ENCODE data around the gene CEP290.
"Not testable (repeated sequence)": the region's sequence is repeated elsewhere in the genome, so short reads cannot be mapped to it uniquely, and the experiment has no call there.

CEP290 gene

GRCh38 chr12:88056571-88056970 is 85.3 kb downstream of the CEP290 start:
- no peak overlapping the region for H3K4me3 ChIP-seq (ENCODE audit: low read length)
- no peaks in the 10 kb centered on the region for H3K27me3 ChIP-seq (ENCODE audit: control insufficient read depth, insufficient read depth, low read length)
- H3K36me3 ChIP-seq (ENCODE audit: control insufficient read depth, insufficient read depth, low read length), result no peaks in the 10 kb centered on the region
- no peaks in the 10 kb centered on the region for H3K9me3 ChIP-seq (ENCODE audit: control insufficient read depth, insufficient read depth, low read length)
- H3K27ac ChIP-seq (ENCODE audit: low read length), result no peak overlapping the region
- no CpG with 5 or more reads among the region's 2 CpGs for WGBS (ENCODE audit: insufficient coverage, insufficient read length)
- H3K4me1 ChIP-seq (ENCODE audit: control insufficient read depth, insufficient read depth, low read length), result no peaks in the 10 kb centered on the region
- DNase-seq (ENCODE audit: low read depth, low spot score), result no peak

- H3K36me3 ChIP-seq (ENCODE audit: control insufficient read depth, insufficient read depth, low read length), result peaks cover 5% of the 10 kb centered on the region; the same call in 1 of the 2 replicates
- no peak overlapping the region for H3K4me3 ChIP-seq (ENCODE audit: low read length)
- H3K9me3 ChIP-seq (ENCODE audit: control insufficient read depth, insufficient read depth, low read length), result no peaks in the 10 kb centered on the region
- no peaks in the 10 kb centered on the region for H3K4me1 ChIP-seq (ENCODE audit: control insufficient read depth, insufficient read depth, low read length)
- peak; percentile 33 for DNase-seq (ENCODE audit: low read depth, low spot score)
- WGBS (ENCODE audit: insufficient coverage, insufficient read length), result no CpG with 5 or more reads among the region's 1 CpG
- no peak overlapping the region for H3K27ac ChIP-seq (ENCODE audit: low read length)
- H3K27me3 ChIP-seq (ENCODE audit: control insufficient read depth, insufficient read depth, low read length), result no peaks in the 10 kb centered on the region
These were observed 89.2 kb downstream of the CEP290 start for GRCh38 chr12:88052686-88053085.

- no peaks in the 10 kb centered on the region for H3K9me3 ChIP-seq (ENCODE audit: control insufficient read depth, insufficient read depth, low read length)
- 100% methylated on average over 1 of the region's 5 CpGs for WGBS (ENCODE audit: insufficient coverage, insufficient read length)
- DNase-seq (ENCODE audit: low read depth, low spot score), result no peak
- H3K27ac ChIP-seq (ENCODE audit: low read length), result no peak overlapping the region
- H3K27me3 ChIP-seq (ENCODE audit: control insufficient read depth, insufficient read depth, low read length), result no peaks in the 10 kb centered on the region
- H3K4me1 ChIP-seq (ENCODE audit: control insufficient read depth, insufficient read depth, low read length), result no peaks in the 10 kb centered on the region
- H3K4me3 ChIP-seq (ENCODE audit: low read length), result no peak overlapping the region
- H3K36me3 ChIP-seq (ENCODE audit: control insufficient read depth, insufficient read depth, low read length), result peaks cover 12% of the 10 kb centered on the region; the same call in 1 of the 2 replicates
These were observed 97.9 kb downstream of the CEP290 start for GRCh38 chr12:88044035-88044434.

DNA sequence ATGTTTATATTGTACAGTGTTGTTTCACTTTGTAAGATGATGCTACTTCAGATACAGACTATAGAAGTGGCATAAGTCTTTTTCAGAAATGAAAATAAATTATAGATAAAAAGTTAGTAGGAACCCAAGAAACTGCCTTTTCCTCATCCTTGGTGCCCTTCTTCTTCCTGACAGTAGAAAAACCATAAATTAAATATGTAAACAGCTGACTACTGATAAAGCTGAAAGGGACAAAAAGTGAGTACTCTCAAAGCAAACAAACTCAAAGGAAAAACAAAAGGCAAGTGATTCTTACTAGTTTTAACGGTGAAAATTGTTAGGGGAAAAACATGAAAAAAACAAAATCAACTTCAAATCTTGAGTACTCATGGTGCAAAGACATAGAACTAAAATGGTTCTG is 104.1 kb downstream of the CEP290 start:
- Histone ChIP-seq H3K4me1 (ENCODE audit: control insufficient read depth, insufficient read depth, low read length) (no peaks in the 10 kb centered on the region), H3K4me3 (ENCODE audit: low read length) (no peak overlapping the region), H3K36me3 (ENCODE audit: control insufficient read depth, insufficient read depth, low read length) (no peaks in the 10 kb centered on the region), H3K27ac (ENCODE audit: low read length) (no peak overlapping the region), H3K9me3 (ENCODE audit: control insufficient read depth, insufficient read depth, low read length) (no peaks in the 10 kb centered on the region), H3K27me3 (ENCODE audit: control insufficient read depth, insufficient read depth, low read length) (no peaks in the 10 kb centered on the region)
- no peak for DNase-seq (ENCODE audit: low read depth, low spot score)
- no CpG with 5 or more reads among the region's 1 CpG for WGBS (ENCODE audit: insufficient coverage, insufficient read length)

DNA sequence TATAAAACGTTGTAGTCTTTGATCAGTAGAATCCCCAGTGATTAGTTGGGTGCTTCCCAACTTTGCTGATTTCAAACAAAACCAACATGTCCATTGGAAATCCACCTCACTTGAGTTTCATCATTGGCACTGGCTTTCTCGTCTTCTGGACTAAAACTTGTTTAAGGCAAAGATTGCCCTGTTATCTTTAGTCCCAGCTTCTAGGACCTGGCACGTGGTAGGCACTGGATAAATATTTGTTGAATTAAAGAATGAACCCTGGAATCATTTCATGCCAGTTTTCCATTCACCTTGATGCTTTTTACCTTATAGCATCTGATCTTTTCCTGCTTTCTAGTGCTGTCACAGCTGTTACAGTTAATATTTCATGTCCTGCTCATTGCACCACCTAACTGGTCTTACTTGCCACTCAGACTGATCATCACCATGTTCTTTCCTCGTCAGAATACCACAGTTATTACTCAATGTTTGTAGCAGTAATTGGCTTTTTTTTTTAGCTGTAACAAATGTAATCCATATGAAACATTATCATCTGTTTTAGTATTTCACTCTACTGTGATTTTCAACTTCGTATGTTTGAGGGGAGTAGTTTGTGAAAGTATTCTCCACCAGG is 105.4 kb downstream of the CEP290 start:
- Histone ChIP-seq H3K9me3 (ENCODE audit: control insufficient read depth, insufficient read depth, low read length) (no peaks in the 10 kb centered on the region), H3K36me3 (ENCODE audit: control insufficient read depth, insufficient read depth, low read length) (no peaks in the 10 kb centered on the region), H3K27ac (ENCODE audit: low read length) (no peak overlapping the region), H3K27me3 (ENCODE audit: control insufficient read depth, insufficient read depth, low read length) (no peaks in the 10 kb centered on the region), H3K4me1 (ENCODE audit: control insufficient read depth, insufficient read depth, low read length) (no peaks in the 10 kb centered on the region), H3K4me3 (ENCODE audit: low read length) (peak overlapping the region; percentile 85; the same call in 1 of the 2 replicates)
- WGBS (ENCODE audit: insufficient coverage, insufficient read length), result no CpG with 5 or more reads among the region's 5 CpGs
- no peak for DNase-seq (ENCODE audit: low read depth, low spot score)

- H3K36me3 ChIP-seq (ENCODE audit: control insufficient read depth, insufficient read depth, low read length), result no peaks in the 10 kb centered on the region
- no peaks in the 10 kb centered on the region for H3K27me3 ChIP-seq (ENCODE audit: control insufficient read depth, insufficient read depth, low read length)
- H3K27ac ChIP-seq (ENCODE audit: low read length), result no peak overlapping the region
- no CpG with 5 or more reads among the region's 5 CpGs for WGBS (ENCODE audit: insufficient coverage, insufficient read length)
- H3K4me3 ChIP-seq (ENCODE audit: low read length), result peak overlapping the region; percentile 85
- H3K4me1 ChIP-seq (ENCODE audit: control insufficient read depth, insufficient read depth, low read length), result no peaks in the 10 kb centered on the region
- H3K9me3 ChIP-seq (ENCODE audit: control insufficient read depth, insufficient read depth, low read length), result no peaks in the 10 kb centered on the region
- no peak for DNase-seq (ENCODE audit: low read depth, low spot score)
These were observed 106.0 kb downstream of the CEP290 start for GRCh38 chr12:88035907-88036289.

GRCh38 chr12:88035271-88035906 is 106.5 kb downstream of the CEP290 start:
- Histone ChIP-seq H3K4me1 (ENCODE audit: control insufficient read depth, insufficient read depth, low read length) (no peaks in the 10 kb centered on the region), H3K27me3 (ENCODE audit: control insufficient read depth, insufficient read depth, low read length) (no peaks in the 10 kb centered on the region), H3K36me3 (ENCODE audit: control insufficient read depth, insufficient read depth, low read length) (no peaks in the 10 kb centered on the region), H3K9me3 (ENCODE audit: control insufficient read depth, insufficient read depth, low read length) (no peaks in the 10 kb centered on the region), H3K4me3 (ENCODE audit: low read length) (peak overlapping the region; percentile 85), H3K27ac (ENCODE audit: low read length) (no peak overlapping the region)
- no CpG with 5 or more reads among the region's 54 CpGs for WGBS (ENCODE audit: insufficient coverage, insufficient read length)
- peak; percentile 41 for DNase-seq (ENCODE audit: low read depth, low spot score)

- H3K27ac ChIP-seq (ENCODE audit: low read length); H3K27me3 ChIP-seq (ENCODE audit: control insufficient read depth, insufficient read depth, low read length); H3K4me1 ChIP-seq (ENCODE audit: control insufficient read depth, insufficient read depth, low read length); H3K36me3 ChIP-seq (ENCODE audit: control insufficient read depth, insufficient read depth, low read length); H3K9me3 ChIP-seq (ENCODE audit: control insufficient read depth, insufficient read depth, low read length); DNase-seq (ENCODE audit: low read depth, low spot score); H3K4me3 ChIP-seq (ENCODE audit: low read length): not testable (repeated sequence)
- no CpG with 5 or more reads among the region's 3 CpGs for WGBS (ENCODE audit: insufficient coverage, insufficient read length)
These were observed 110.7 kb downstream of the CEP290 start for GRCh38 chr12:88031161-88031560.

GRCh38 chr12:88029093-88029665 is 112.7 kb downstream of the CEP290 start, which contains the start of gene C12orf50:
Gene C12orf50, minus strand, starts transcription at chr12:88029401. Its CDS starts 2,439 bp downstream, at chr12:88026962.
- Histone ChIP-seq H3K36me3 (ENCODE audit: control insufficient read depth, insufficient read depth, low read length) (no peaks in the 10 kb centered on the region), H3K4me1 (ENCODE audit: control insufficient read depth, insufficient read depth, low read length) (no peaks in the 10 kb centered on the region), H3K27me3 (ENCODE audit: control insufficient read depth, insufficient read depth, low read length) (no peaks in the 10 kb centered on the region), H3K9me3 (ENCODE audit: control insufficient read depth, insufficient read depth, low read length) (no peaks in the 10 kb centered on the region), H3K4me3 (ENCODE audit: low read length) (no peak within 1 kb of the TSS), H3K27ac (ENCODE audit: low read length) (no peak within 1 kb of the TSS)
- DNase-seq (ENCODE audit: low read depth, low spot score), result no peak
- no CpG with 5 or more reads among the region's 3 CpGs for WGBS (ENCODE audit: insufficient coverage, insufficient read length)

DNA sequence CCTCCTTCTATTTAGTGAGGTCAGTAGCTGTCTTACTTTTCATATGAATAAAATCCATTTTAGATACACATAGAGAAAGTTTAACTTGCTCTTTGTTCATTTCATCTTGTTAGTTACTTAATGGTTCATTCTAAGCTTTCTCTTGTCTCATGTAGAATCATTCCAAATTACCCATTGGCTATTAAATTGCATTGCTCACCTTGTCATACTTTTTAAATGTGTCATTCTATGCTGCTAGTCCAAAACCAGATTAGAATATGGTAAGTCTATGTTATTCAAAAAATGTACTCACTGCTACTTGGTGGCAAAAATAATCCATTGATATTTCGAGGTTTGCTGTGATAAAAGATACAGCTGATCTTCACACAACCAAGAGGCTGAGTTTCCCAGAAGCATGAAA is 115.7 kb downstream of the CEP290 start:
- WGBS (ENCODE audit: insufficient coverage, insufficient read length), result no CpG with 5 or more reads among the region's 1 CpG
- no peaks in the 10 kb centered on the region for H3K9me3 ChIP-seq (ENCODE audit: control insufficient read depth, insufficient read depth, low read length)
- no peaks in the 10 kb centered on the region for H3K27me3 ChIP-seq (ENCODE audit: control insufficient read depth, insufficient read depth, low read length)
- no peak overlapping the region for H3K27ac ChIP-seq (ENCODE audit: low read length)
- no peaks in the 10 kb centered on the region for H3K36me3 ChIP-seq (ENCODE audit: control insufficient read depth, insufficient read depth, low read length)
- no peak for DNase-seq (ENCODE audit: low read depth, low spot score)
- no peaks in the 10 kb centered on the region for H3K4me1 ChIP-seq (ENCODE audit: control insufficient read depth, insufficient read depth, low read length)
- H3K4me3 ChIP-seq (ENCODE audit: low read length), result no peak overlapping the region
